Measurements from ENCODE around the gene USP12. TPM values are rescaled to one million over a fixed set of nuclear protein-coding genes. Genes with fewer than 3 reads are reported as not detected.
"Not testable (repeated sequence)": the region's sequence is repeated elsewhere in the genome, so short reads cannot be mapped to it uniquely, and the experiment has no call there.

Gene USP12
- total RNA-seq, 1 donor from 2014 or later, result 32.6 TPM

DNA sequence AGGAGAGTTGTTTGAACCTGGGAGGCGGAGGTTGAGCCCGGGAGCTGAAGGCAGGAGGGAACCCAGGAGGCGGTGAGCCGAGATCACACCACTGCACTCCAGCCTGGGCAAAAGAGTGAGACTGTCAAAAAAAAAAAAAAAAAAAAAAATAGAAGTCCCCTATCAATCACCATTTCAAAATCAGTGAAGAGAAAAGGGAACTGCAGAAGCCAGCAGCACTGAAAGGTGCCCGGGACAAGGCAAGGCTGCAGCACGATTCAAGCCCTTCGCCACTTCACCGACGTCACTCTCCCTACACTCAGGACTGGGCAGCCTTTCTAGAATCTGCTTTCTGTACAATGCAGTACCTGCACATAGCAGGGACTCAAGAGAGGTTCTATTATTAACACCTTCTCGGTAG is 21.9 kb upstream of the USP12 start:
- H3K9me3 Mint-ChIP-seq (ENCODE audit: unreplicated experiment), result peaks cover 9% of the 10 kb centered on the region
- no peak overlapping the region for H3K4me3 Mint-ChIP-seq (ENCODE audit: unreplicated experiment)
- peaks cover 10% of the 10 kb centered on the region for H3K4me1 Mint-ChIP-seq (ENCODE audit: unreplicated experiment)
- H3K36me3 Mint-ChIP-seq (ENCODE audit: unreplicated experiment), result peaks cover 3% of the 10 kb centered on the region
- H3K27ac Mint-ChIP-seq (ENCODE audit: unreplicated experiment), result no peak overlapping the region
- H3K27me3 Mint-ChIP-seq (ENCODE audit: unreplicated experiment), result no peaks in the 10 kb centered on the region
- DNase-seq (ENCODE audit: extremely low spot score, unreplicated experiment), result no peak
- TF ChIP-seq, protein P1, sequence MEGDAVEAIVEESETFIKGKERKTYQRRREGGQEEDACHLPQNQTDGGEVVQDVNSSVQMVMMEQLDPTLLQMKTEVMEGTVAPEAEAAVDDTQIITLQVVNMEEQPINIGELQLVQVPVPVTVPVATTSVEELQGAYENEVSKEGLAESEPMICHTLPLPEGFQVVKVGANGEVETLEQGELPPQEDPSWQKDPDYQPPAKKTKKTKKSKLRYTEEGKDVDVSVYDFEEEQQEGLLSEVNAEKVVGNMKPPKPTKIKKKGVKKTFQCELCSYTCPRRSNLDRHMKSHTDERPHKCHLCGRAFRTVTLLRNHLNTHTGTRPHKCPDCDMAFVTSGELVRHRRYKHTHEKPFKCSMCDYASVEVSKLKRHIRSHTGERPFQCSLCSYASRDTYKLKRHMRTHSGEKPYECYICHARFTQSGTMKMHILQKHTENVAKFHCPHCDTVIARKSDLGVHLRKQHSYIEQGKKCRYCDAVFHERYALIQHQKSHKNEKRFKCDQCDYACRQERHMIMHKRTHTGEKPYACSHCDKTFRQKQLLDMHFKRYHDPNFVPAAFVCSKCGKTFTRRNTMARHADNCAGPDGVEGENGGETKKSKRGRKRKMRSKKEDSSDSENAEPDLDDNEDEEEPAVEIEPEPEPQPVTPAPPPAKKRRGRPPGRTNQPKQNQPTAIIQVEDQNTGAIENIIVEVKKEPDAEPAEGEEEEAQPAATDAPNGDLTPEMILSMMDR (IDR thresholded peaks at IDR 0.05), result no peak

- H3K36me3 Mint-ChIP-seq (ENCODE audit: unreplicated experiment), result peaks cover 2% of the 10 kb centered on the region
- H3K4me1 Mint-ChIP-seq (ENCODE audit: unreplicated experiment), result peaks cover 10% of the 10 kb centered on the region
- H3K9me3 Mint-ChIP-seq (ENCODE audit: unreplicated experiment), result peaks cover 7% of the 10 kb centered on the region
- no peak overlapping the region for H3K4me3 Mint-ChIP-seq (ENCODE audit: unreplicated experiment)
- H3K27ac Mint-ChIP-seq (ENCODE audit: unreplicated experiment), result no peak overlapping the region
- TF ChIP-seq, protein P1 (IDR thresholded peaks at IDR 0.05), result no peak
- no peaks in the 10 kb centered on the region for H3K27me3 Mint-ChIP-seq (ENCODE audit: unreplicated experiment)
- no peak for DNase-seq (ENCODE audit: extremely low spot score, unreplicated experiment)
Observed at GRCh38 chr13:27192973-27193372, 21.4 kb upstream of the USP12 start.

- not testable (repeated sequence) for H3K27me3 Mint-ChIP-seq (ENCODE audit: unreplicated experiment); H3K27ac Mint-ChIP-seq (ENCODE audit: unreplicated experiment); H3K4me3 Mint-ChIP-seq (ENCODE audit: unreplicated experiment); H3K9me3 Mint-ChIP-seq (ENCODE audit: unreplicated experiment); H3K36me3 Mint-ChIP-seq (ENCODE audit: unreplicated experiment); H3K4me1 Mint-ChIP-seq (ENCODE audit: unreplicated experiment); DNase-seq (ENCODE audit: extremely low spot score, unreplicated experiment)
Observed at GRCh38 chr13:27192367-27192766, 20.8 kb upstream of the USP12 start.

GRCh38 chr13:27189192-27189591 is 17.6 kb upstream of the USP12 start:
- TF ChIP-seq, protein P1 (IDR thresholded peaks at IDR 0.05), result no peak
- no peak overlapping the region for H3K27ac Mint-ChIP-seq (ENCODE audit: unreplicated experiment)
- no peak for DNase-seq (ENCODE audit: extremely low spot score, unreplicated experiment)
- H3K36me3 Mint-ChIP-seq (ENCODE audit: unreplicated experiment), result no peaks in the 10 kb centered on the region
- no peak overlapping the region for H3K4me3 Mint-ChIP-seq (ENCODE audit: unreplicated experiment)
- H3K27me3 Mint-ChIP-seq (ENCODE audit: unreplicated experiment), result no peaks in the 10 kb centered on the region
- H3K9me3 Mint-ChIP-seq (ENCODE audit: unreplicated experiment), result no peaks in the 10 kb centered on the region
- no peaks in the 10 kb centered on the region for H3K4me1 Mint-ChIP-seq (ENCODE audit: unreplicated experiment)

DNA sequence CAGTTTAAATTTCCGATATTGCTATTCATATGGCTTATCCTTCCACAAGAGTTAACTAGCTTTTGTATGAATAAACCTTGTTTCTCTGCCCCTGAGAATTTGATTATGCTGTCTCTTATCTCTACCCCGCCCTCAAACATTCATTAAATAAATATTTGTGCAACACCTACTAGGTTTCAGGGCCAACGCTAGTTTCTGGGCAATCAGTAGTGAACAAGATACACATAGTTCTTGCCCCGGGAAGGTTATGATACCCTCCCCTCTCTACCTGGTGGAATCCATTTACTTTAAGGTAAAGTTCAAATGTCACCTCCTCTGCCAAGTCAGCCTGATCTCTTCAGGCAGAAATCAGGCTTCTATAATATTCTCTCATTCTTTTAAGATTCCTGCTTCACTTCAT is 16.6 kb upstream of the USP12 start:
- TF ChIP-seq, protein P1 (IDR thresholded peaks at IDR 0.05), result no peak
- no peak overlapping the region for H3K27ac Mint-ChIP-seq (ENCODE audit: unreplicated experiment)
- no peak for DNase-seq (ENCODE audit: extremely low spot score, unreplicated experiment)

DNA sequence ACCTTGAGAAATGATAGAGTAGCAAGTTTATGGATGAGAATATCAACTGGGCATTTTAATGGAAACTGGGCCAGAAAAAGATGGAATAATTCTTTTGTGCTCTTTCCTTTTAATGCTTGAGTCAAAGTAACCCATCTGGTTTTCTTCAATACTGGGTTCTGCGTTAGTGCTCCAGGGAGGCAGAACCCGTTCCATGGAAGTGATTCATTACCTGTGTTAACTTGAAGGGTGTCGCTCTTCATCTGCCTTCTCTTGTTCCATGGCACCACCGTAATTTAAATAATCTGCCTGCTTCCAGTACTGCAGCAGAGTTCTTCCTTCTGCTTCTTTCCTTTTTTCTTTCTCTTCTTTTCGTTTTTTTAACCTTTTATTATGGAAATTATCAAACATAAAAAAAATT is 14.7 kb upstream of the USP12 start:
- DNase-seq (ENCODE audit: extremely low spot score, unreplicated experiment), result no peak
- H3K27me3 Mint-ChIP-seq (ENCODE audit: unreplicated experiment), result no peaks in the 10 kb centered on the region
- H3K4me1 Mint-ChIP-seq (ENCODE audit: unreplicated experiment), result peaks cover 11% of the 10 kb centered on the region
- no peak overlapping the region for H3K27ac Mint-ChIP-seq (ENCODE audit: unreplicated experiment)
- no peaks in the 10 kb centered on the region for H3K36me3 Mint-ChIP-seq (ENCODE audit: unreplicated experiment)
- H3K9me3 Mint-ChIP-seq (ENCODE audit: unreplicated experiment), result no peaks in the 10 kb centered on the region
- H3K4me3 Mint-ChIP-seq (ENCODE audit: unreplicated experiment), result no peak overlapping the region
- TF ChIP-seq, protein P1 (IDR thresholded peaks at IDR 0.05), result no peak

More for the DNA sequence above, 16.6 kb upstream of the USP12 start:
- H3K4me3 Mint-ChIP-seq (ENCODE audit: unreplicated experiment), result no peak overlapping the region
- no peaks in the 10 kb centered on the region for H3K9me3 Mint-ChIP-seq (ENCODE audit: unreplicated experiment)
- H3K36me3 Mint-ChIP-seq (ENCODE audit: unreplicated experiment), result no peaks in the 10 kb centered on the region
- H3K27me3 Mint-ChIP-seq (ENCODE audit: unreplicated experiment), result no peaks in the 10 kb centered on the region
- H3K4me1 Mint-ChIP-seq (ENCODE audit: unreplicated experiment), result peaks cover 4% of the 10 kb centered on the region
